CD4-positive, alpha-beta T cell treated with Interleukin-15 for 4 hours (primary cell): Measurements from ENCODE around the gene SLC24A3.

ENCODE experiments used
- DNase-seq: peaks from one replicate; pipeline ENCODE4 v3.0.0-alpha.2; 2020; ENCODE audit warnings: low spot score

SLC24A3 gene

DNA sequence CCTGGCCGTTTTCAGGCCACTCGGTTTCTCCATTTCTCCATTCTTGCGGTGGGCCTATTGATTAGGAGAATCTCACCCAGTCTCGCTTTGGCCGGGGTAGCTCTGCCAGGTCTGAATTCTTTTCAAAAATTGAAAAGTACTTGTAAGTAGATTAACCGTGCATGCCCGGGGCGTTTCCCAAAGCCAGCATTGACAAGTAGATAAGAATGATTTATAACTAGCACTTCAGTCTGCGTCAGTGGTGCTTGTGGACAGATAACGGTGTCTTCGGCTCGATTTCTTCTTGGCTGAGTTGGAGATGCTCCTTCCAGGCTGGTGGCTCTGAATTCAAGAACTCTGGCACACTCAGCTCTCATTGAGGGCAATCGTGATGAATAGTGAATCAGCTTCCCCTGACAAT is 29.0 kb downstream of the SLC24A3 start:
- DNase-seq: no peak

DNA sequence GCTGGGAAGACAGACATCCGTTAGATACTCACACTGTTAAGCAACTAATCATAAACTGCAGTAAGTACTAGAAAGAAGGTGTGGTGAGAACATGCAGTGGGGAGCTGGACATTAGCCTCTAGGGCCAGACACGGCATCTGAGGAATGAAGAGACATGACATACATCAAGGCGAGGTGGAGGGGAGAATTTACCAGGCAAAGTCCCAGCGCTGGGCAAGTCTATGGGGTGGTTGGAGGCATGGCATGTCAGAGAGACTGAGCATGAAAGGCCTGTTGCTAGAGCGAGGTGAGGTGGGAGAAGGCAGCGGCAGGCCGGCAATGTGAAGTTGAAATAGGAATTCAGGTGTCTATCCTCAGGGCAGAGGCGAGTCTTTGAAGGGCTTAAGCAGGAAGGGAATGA is 31.8 kb downstream of the SLC24A3 start:
- DNase-seq: no peak

DNA sequence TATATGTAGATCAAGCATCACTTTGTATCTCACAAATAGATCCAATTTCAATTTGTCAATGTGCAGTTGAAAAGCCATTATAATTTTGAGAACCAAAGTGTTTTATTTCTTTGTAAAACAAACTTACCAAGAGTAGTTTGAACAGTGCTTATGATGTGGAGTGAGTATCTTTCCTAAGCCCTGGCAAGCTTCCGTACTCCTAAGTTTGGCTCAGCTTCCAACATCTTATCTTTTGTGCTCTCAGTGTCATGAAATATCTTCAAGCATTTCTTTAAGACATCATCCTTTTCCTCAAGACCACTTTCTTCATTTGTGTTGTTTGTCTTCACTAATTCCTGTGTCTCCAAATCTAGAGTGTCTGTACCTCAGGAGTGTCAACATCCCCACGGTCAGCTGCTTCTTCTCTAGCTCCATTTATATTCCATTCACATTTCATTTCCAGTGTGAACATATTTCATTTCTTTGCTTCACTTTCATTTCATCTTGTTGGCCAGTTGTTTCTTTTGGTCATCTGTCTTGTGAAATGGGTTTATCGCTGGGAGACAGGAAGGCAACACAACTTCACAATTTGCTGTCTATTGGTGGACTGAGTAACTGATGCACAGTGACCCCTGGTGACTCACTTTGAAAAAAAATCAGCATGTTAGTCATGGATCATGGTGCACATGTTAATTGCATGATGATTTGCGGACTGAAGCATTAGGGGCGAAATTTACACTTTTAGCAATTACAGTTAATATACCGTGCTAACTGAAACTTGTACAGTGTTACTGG is 36.9 kb downstream of the SLC24A3 start:
- no peak for DNase-seq

DNA sequence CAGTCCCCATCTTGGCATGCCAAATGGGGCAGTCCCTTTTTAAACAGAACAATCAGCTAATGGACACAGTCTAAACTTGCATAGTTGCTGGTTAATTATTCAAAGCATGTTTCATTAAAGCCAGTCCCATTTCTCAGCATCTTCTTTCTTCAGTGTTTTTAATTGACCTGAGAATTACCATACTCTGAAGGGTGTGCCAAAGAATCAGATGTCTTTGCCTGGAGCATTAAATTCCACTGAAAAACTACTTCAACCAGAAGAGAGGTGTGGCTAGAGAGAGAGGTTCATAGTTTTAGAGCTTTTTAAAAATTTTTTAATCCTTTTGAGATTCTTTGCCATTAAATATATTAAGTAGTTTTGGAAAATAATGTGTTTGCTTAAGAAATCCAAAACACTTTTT is 37.9 kb downstream of the SLC24A3 start:
- no peak for DNase-seq

DNA sequence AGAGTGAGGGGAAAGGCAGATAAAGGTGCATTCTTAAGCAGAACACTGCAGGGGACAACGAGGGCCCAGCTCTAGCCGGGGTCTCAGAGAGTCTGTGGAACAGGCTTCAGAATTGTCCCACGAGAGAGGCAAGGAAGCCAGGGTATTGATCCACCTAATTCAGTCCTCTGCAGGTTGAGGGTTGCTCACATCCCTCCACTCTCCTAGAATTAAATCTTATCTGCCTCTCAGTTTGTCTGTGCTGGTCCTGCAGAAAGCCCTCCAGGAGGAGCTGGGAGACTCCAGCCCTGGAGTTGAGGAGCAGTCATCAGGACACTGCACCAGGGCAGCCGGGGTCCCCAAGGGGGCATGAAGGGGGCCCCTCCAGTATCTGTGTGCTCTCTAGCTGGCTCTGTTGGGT is 39.1 kb downstream of the SLC24A3 start:
- no peak for DNase-seq

DNA sequence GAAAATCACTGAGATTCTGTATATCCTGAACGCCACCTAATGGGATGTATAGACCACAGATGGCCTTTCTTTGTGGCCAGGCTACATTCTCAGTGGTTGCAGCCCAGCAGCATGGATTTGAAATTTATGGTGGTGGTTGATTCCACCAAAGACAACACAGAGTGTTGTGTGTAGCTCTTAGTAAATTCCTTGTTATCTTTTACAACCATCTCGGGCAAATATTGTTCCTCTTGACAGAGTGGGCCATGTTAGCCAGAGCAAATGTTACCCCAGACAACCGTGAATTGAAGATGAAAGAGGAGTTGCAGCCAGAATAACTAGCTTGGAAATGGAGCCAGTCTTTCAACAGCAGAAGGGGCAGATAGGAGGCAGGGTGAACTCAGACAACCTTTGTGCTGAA is 39.5 kb downstream of the SLC24A3 start:
- DNase-seq: no peak

DNA sequence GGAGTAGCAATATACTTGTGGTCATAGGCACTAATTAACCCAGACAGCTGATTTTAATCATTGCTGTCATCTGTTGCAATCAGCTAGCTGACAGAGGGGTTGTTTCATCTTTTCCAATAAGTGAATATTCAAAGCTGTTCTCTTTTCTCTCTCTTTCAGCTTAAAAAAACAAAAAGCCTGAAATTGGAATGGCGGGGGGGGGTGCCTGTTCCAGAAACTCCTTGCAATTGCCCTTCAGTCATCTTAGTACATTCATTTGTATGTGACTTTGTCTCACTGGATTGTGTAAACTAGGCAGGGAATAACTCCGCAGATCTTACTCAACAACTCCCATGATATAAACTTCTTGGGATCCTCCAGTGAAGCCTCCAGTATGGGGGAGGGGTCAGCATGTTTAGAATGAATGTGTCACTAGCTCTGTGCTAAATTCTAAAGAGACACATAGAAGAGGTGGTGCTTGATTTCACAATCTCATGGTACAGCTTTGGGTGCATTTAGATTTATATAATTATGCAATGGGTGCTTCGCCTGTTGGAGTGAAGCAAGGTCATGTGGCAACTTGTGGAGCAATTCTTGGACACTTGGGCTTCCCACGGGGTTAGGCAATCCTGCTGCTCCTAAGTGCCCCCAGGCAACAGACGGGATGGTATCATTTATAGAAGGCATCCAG is 40.1 kb downstream of the SLC24A3 start:
- DNase-seq: no peak

DNA sequence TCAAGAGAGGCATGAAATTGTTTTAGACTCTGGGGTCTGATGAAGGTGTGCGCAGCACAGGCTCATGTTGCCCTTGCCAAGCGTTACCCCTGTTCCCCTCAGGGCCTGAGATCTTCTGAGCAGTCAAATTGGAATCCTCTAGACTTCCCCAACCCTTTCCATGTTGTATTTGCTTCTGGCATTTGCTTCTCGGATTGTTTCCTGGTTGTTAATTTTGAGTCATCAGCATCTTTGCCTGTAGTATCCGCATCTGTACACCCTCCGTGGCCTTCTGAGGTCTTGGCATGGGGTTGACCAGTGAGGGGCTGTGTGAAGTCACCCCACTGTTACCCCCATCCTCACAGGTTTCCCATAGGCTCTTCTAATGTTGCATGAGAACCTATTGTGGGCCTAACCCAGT is 40.9 kb downstream of the SLC24A3 start:
- DNase-seq: no peak

DNA sequence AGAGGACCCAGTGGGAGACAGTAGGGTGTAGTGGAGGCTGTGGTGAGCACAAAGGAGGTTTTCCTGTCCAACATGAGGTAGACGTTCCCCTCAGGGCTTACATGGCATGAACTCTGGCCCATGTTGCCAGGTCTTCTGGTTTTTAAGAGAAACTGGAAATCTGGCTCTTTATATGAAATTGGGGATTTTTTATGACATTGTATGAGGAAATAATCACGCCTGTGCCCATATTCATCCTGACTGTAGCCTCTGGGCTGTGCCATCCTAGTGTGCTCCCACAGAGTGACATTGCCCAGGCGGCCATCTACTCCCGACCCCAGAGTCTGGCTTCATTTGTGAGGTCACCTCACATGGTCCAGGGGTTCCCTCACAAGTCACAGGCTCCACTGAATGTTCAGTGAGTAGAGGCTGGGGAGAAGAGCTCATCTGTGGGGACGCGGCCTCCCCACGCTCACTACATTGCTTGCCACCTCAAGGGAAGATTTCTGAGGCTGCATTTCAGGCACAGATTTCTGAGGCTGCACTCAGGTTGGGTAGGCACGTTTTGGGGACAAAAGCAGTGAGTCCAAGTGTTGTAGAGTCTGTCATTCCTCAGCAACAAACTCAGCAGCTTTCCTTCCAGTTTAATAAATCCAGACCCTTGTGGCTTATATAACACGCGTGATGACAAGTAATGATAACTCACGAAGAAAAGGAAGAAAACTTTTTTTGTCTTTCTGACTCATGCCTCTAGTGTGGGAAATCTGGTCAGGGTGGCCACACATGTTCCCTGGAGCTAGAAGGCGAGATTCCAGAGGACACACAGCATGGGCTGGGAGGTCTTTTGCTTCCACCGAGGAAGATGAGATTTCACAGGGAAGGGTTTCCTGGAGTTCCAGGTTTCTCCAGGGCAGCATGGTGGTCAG is 41.7 kb downstream of the SLC24A3 start:
- no peak for DNase-seq

DNA sequence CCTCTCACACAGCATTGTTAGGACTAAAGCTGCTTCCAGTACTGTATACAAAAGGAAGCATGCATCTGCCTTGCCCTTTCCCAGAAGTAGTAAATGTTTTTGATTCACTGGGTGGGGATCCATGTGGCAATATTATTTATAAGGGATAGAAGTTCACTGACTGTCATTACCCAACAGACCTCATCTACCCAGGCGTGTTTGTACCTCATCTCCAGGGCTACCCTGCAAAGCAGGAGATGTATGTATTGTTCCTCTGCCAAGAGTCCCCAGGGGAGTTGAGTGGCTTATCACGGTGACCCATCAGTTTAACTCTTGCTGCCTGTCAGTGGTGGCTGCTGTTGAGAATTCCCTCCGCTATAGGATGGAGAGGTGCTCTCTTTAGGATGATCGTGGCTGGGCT is 42.5 kb downstream of the SLC24A3 start:
- no peak for DNase-seq

DNA sequence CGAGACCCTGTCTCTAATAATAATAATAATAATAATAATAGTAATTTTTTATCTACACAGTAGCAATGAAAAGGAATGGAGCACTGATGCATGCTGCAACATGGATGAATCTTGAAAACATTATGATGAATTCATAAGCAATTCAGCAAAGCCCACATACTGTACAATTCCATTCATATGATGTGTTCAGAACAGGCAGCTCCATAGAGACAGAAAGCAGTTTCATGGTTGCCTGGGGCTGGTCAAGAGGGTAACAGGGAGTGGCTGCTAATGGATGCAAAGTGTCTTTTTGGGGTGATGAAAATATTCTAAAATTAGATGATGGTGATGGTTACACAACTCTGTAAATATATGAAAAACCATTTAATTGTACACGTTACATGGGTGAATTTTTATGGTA is 43.6 kb downstream of the SLC24A3 start:
- no peak for DNase-seq

DNA sequence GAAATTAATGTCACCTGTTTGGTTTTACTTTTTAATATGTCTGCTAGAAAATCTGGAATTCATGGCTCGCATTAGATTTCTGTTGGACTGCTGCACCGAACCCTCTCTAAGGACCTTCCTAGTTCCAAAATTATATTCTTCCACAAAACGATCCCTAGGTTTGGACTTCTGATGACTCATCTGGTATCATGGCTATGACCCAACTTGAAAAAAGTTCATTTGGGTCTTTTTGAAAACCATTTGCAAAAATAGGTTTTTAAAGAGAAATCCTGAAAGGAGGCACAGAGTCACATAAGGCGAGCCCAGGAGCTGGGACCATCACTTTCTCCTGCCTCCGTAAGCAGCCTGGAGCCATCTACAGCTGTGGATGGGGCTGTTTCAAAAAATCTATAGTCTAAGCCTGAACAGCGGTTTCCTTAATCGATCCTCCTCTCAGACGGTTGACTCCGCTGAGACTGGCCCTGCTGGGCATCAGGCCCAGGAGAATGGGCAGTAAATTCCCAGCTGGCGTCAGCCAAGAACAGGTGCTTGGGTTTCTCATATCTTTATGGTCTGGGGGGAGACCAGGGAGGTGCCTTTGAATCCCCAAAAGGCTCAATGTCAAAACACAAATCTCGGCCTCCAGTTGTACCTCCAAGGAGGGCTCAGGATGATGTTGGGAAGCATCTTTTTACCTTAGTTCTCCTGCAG is 44.6 kb downstream of the SLC24A3 start:
- DNase-seq: no peak

DNA sequence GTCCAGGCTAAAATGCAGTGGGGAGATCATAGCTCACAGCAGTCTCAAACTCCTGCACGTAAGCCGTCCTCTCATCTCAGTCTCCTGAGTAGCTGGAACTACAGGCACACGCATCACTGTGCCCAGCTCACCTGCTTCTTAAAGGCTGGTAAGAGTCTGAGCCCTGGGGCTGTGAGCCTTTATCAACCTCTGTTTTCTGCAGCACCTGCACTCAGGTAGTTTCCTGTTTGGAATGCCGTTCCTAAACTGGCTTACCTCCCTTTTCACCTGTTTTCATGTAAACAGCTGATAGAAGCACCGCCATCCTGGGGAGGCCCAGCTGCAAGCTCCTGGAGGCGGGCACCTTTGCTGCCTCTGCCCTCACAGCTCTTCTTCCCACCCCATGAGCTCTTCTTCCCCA is 45.4 kb downstream of the SLC24A3 start:
- no peak for DNase-seq

DNA sequence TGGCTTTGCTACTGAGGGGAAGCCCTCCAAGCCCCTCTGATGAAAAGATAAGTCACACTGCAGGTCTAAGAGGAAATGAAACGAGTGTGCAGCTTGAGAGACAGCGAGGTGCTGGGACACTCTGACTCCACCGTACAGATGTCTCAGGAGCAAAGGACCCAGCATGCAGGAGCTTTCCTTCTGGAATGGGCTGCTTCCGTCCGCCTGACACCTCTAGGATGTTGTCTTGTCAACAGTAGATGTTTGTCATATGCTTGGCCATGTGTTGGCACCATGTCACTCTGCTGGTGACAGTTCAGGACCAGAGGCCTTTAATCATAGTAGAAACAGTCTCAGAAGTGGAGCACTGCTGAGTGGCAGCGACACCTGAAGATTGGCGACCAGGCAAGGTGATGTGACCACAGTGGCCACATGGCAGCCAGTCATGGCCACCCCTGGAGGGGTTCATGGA is 46.7 kb downstream of the SLC24A3 start:
- DNase-seq: no peak

DNA sequence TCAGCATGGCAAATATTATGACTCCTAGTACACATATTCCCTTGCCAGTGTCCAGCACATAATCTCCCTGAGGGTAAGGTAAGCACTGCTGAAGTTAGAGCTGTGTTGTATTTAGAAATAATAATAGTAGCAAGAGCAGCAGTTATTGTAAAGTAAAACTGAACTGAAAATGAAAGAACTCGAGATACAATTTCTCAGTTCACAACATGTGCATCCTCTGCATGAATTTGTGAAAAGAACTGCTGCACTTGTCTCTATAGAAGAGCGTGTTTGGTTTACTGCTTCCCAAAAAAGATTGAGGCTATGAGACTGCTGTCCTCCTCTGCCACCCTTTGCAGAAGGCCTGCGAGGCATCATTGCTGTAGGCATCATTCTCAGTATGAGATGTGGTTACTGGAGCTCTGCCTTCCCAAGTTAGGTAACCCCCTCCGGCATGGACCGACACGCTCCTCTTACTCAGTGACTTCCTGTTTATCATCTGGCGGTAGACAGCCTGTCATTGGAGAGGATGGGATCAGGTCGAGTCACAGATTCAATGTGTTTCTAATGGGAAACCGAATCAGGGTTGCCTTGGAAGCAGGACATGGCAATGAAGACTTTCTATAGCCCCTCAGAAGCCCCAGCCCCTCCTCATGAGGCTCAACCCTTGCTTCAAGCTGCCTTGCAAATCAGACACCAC is 48.1 kb downstream of the SLC24A3 start:
- no peak for DNase-seq

DNA sequence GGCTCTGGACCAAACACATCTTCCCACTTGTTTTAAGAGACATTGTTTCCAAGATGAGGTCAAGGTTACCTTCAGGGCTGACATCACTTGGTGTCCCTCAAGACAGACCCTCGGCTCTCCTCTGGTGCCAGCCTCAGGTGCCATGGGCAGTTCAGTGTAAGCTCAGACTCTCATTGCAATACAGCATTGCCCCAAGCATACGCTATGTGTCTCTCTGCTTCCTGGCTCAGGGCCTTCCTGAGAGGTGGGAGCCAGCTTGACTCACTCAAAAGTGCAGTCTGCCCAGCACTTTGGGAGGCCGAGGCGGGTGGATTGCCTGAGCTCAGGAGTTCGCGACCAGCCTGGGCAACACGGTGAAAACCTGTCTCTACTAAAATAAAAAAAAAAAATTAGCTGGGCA is 51.7 kb downstream of the SLC24A3 start:
- no peak for DNase-seq

DNA sequence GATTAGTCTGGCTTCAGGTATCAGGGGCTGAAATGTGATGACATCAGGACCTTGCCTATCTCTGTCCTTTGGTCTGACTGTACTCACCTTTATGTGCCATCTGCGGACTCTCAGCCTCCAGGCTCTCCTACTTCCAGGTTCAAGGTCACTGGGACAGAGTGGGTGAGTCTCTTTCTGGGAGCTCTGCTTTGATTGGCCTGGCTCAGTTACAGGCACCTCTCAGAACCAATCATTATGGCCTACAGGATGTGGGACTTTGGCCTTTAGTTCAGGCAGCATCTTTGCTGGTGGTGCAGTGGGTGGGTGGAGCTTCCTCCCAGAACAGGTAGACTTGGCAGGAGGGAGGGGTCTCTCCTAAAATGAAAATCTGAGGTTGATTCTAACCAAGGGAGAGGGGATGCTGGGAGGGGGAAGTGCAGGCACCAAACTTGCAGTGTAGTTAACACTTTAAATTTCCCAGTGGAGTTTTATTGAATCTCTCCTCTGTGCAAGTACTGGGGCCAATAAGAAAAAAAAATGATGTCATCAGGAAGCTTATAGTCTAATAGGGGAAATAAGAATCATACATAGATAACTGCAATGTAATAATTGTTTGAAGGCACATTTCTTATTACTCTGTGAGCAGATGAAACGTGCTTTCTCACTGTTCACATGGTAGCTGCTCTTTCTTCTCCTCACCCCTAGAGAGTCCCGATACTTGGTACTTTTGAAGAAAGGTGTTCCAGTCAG is 53.4 kb downstream of the SLC24A3 start:
- no peak for DNase-seq

DNA sequence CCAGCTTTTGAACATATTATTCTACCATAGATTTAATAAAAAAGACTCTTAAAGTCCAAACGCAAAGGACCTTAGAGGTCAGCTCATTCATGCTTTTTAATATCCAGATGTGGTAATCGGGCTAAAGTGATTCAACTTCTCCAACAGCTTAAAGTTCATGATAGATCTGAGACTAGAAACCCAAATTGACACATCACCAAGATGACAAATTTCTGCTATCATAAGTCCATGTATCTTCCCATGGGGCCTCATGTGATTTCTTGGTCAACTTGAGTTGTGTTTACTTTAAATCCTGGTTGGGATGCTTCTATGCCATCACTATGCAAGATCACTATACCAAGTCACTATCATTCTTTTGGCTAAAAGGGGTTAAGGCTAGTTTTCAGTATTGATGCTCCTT is 56.0 kb downstream of the SLC24A3 start:
- no peak for DNase-seq

DNA sequence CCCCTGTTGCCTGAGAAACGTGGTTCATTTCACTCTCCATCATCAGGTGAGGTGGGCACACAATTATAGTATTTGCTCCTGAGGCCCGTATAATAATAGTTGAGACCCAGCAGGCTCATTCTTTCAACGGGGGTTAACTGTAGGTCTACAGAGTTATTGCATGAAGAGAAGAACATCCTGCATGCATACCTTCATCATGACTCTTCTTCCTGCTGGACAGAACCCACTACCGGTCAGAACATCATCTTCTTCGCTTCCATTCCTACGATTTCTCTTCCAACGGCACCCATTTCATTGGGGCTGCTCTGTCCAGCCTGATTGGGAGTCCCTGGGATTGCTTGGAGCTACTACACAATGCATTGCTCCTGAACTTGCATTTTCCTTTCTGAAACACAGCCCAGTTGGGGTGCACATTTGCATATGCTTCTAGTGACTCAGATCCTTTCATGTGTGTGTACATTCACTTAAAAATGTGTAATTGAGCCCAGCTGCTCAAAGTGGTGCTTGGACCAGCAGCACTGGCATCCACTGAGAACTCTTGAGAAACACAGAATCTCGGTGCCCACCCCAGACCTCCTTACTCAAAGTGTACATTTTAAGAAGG is 57.4 kb downstream of the SLC24A3 start:
- no peak for DNase-seq

DNA sequence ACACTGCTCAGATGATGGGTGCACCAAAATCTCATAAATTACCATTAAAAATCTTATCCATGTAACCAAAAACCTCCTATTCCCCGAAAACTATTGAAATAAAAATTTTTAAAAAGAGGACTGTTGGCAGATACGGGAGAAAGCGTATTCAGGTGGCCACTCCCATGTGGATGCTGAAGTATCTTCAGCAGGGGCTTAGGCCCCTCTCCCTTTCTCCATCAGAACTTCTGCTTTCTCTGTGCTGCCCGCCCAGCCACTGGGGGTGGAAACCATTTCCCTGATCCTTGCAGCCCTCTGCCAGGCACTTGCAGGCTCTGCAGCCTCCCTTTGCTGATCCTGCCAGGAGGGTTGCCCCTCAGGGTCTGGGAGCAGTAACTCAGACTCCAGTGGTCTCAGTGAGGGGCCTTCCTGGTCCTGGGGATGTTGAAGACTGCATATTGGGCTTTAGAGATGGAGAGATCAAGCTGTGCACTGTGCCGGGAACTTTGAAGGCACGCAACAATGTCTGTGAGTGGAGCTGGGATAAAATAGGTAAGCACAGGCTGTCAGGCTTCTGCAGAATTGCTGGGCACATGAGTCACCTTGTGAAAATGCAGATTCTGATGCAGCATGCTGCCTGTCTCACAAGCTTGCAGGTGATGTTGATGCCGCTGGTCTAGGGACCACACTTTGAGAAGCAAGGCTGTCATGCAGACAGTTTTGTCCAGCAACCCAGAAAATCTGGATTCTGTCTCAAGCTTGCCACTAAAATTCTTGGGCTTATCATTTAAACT is 59.6 kb downstream of the SLC24A3 start:
- no peak for DNase-seq
